Psoas muscle (tissue), 8 donors: ENCODE results near the gene KCNB1. TPM values are rescaled to one million over a fixed set of nuclear protein-coding genes. Genes with fewer than 3 reads are reported as not detected.

ENCODE experiments used
- ATAC-seq, 4 donors: fragments of 200-7000 bp; cut with Tn5 transposase; one replicate each; pipeline ENCODE4 v1.9.1; 2020; ENCODE audit warnings: moderate library complexity in 3 of 4, mild to moderate bottlenecking in 2 of 4
- DNase-seq, 2 donors: peaks; one replicate each; pipeline ENCODE4 v3.0.0-alpha.2; 2020
- H3K27ac ChIP-seq: fragments of 200-600 bp; one replicate; pipeline ENCODE4 v1.8.0; 2022
- H3K27me3 ChIP-seq, 3 donors: fragments of 200-600 bp in 1 of 3; one replicate each; pipeline versions ENCODE4 v1.6.1 to v1.8.0; 2013 to 2022; ENCODE audit warnings: low read length in 2 of 3, mild to moderate bottlenecking in 2 of 3, moderate library complexity in 1 of 3; ENCODE audit not compliant: insufficient read depth in 3 of 3
- H3K36me3 ChIP-seq, 2 donors: fragments of 200-600 bp in 1 of 2; one replicate each; pipeline versions ENCODE4 v1.6.1 to v1.8.0; 2013 to 2022; ENCODE audit warnings: low read depth in 1 of 2, mild to moderate bottlenecking in 1 of 2, moderate library complexity in 1 of 2; ENCODE audit not compliant: insufficient read depth in 1 of 2
- H3K4me1 ChIP-seq: fragments of 200-600 bp; one replicate; pipeline ENCODE4 v1.8.0; 2022
- H3K4me3 ChIP-seq: fragments of 200-600 bp; one replicate; pipeline ENCODE4 v1.8.0; 2022; ENCODE audit warnings: mild to moderate bottlenecking
- H3K9me3 ChIP-seq: fragments of 200-600 bp; one replicate; pipeline ENCODE4 v1.8.0; 2022
- CTCF ChIP-seq: fragments of 200-600 bp; IDR thresholded peaks from one replicate; pipeline ENCODE4 v1.8.0; 2022; ENCODE audit warnings: antibody characterized with exemption
- WGBS, 3 donors: extraction: QIAGEN DNeasy Blood & Tissue Kit; methylation state at CpG; one replicate each; pipeline versions ENCODE4 v1.1.6 to v1.1.7; 2013; 5-methylcytosine and 5-hydroxymethylcytosine counted together
- intact Hi-C, 2 donors: fragments of 100-400 bp; cut with DNase I; formaldehyde crosslinking; loops; one replicate each; pipeline versions ENCODE4 v1.11.0 to v1.14.2; 2022
- polyA plus RNA-seq, 3 donors: library from polyadenylated mRNA; stranded (reverse); fragments of 200-250 nt; gene quantifications; one replicate each; pipeline ENCODE4 v1.2.3, GENCODE V29; 2013
- total RNA-seq, 4 donors: library from RNA; stranded (reverse); fragmentation: NEBNext Ultra II Directional in 2 of 4; extraction: Animal tissue kit (Norgen Biotek cat#: 25700) in 2 of 4; gene quantifications; one replicate each; pipeline versions ENCODE4 v1.2.1 to v1.2.4, GENCODE V29; 2021 to 2023
- donor health status: healthy with polysubstance abuse.
- donor health status: DM: no; HTN: no; CAD: no; lungs with moderate emphysema.
- donor health status: Bipolar disorder and iron deficiency.
- donor health status: healthy.
- donor health status: DM: yes; HTN: yes; CAD: no.
- donor health status: DM: no; HTN: no; CAD: no.
- donor health status: DM: no; HTN: no; CAD: no.
- donor health status: DM: yes; HTN: yes; CAD: no.

The KCNB1 gene
- total and polyA plus RNA-seq, 7 donors, result 1.8 to 44.0 (median 5.3) TPM

DNA sequence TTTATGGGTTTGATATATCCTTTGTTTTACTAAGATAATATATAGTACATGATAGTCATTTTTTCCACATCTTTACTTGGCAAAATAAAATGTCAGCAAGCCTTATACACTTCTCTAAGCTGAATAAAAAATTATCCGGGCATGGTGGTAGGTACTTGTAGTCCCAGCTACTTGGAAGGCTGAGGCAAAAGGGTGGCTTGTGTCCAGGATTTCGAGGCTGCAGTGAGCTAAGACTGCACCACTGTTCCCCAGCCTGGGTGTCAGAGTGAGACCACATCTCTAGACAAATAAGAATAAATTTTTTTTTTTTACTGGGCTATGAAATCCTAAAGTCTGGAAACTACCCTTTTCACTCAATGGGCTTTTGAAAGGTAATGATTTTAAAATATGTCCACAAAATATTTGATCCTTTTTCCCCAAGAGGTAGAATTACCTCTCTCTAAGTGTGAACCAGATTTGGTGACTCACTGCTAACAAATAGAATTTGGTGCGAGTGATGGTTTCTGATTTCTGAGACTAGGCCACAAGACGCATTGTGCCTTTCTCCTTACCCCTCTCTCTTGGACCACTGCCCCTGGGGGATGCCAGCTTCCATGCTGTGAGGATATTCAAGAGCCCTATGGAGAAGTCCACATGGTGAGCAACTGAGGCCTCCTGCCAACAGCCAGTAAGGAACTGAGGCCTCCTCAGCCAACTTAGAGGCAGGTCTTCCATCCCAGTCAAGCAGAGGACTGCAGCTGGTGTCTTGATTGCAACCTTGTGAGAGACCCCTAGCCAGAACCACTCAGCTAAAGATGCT lies 120.4 kb downstream of the KCNB1 start:
- H3K27ac ChIP-seq, result peak overlapping the region; percentile 50
- no peaks in the 10 kb centered on the region for H3K36me3 ChIP-seq
- H3K9me3 ChIP-seq, result no peaks in the 10 kb centered on the region
- no peaks in the 10 kb centered on the region for H3K27me3 ChIP-seq
- WGBS, 3 donors, result 31 to 61% (median 38%) methylated on average over 4 of the region's 4 CpGs
- peak; percentile 76 to 87 (median 84) for ATAC-seq
- intact Hi-C loops, result no loop called here
- no peak for TF ChIP-seq CTCF
- H3K4me3 ChIP-seq, result no peak overlapping the region
- no peak for DNase-seq
- H3K4me1 ChIP-seq, result peaks cover 3% of the 10 kb centered on the region

GRCh38 chr20:49360242-49360968 lies 122.1 kb downstream of the KCNB1 start:
- Histone ChIP-seq H3K27ac (no peak overlapping the region), H3K27me3 (no peaks in the 10 kb centered on the region), H3K9me3 (no peaks in the 10 kb centered on the region), H3K4me1 (peaks cover 10% of the 10 kb centered on the region), H3K36me3 (no peaks in the 10 kb centered on the region), H3K4me3 (no peak overlapping the region)
- ATAC-seq, result no peak
- TF ChIP-seq CTCF, result no peak
- 47 to 67% (median 53%) methylated on average over 6 of the region's 6 CpGs for WGBS, 3 donors
- intact Hi-C loops, result no loop called here
- DNase-seq, result no peak

- H3K9me3 ChIP-seq, result no peaks in the 10 kb centered on the region
- 21 to 38% (median 31%) methylated on average over 3 of the region's 3 CpGs for WGBS, 3 donors
- ATAC-seq (peak; percentile 92 to 98 (median 96)), DNase-seq (peak in 1 of 2 donors; percentile 57)
- H3K36me3 ChIP-seq, result no peaks in the 10 kb centered on the region
- no peaks in the 10 kb centered on the region for H3K27me3 ChIP-seq
- intact Hi-C loops, result no loop called here
- H3K27ac ChIP-seq, result peak overlapping the region; percentile 81
- peaks cover 18% of the 10 kb centered on the region for H3K4me1 ChIP-seq
- no peak for TF ChIP-seq CTCF
- H3K4me3 ChIP-seq, result no peak overlapping the region
Observed at GRCh38 chr20:49356676-49357075, 125.8 kb downstream of the KCNB1 start.

- DNase-seq, result no peak
- no peak for ATAC-seq
- Histone ChIP-seq H3K27ac (peak overlapping the region; percentile 20), H3K9me3 (no peaks in the 10 kb centered on the region), H3K27me3 (no peaks in the 10 kb centered on the region), H3K4me3 (no peak overlapping the region), H3K4me1 (peaks cover 18% of the 10 kb centered on the region), H3K36me3 (no peaks in the 10 kb centered on the region)
- 77 to 82% (median 77%) methylated on average over 4 of the region's 4 CpGs for WGBS, 3 donors
- TF ChIP-seq CTCF, result no peak
- intact Hi-C loops, result no loop called here
Observed at GRCh38 chr20:49354673-49355072, 127.8 kb downstream of the KCNB1 start.
